GM21786 (cell line): Measurements from ENCODE around the gene PPIF.

ENCODE experiments used
- ATAC-seq: cut with Tn5 transposase; IDR thresholded peaks from one replicate; pipeline ENCODE4 v1.9.1; 2021; ENCODE audit not compliant: unreplicated experiment

Gene PPIF

GRCh38 chr10:79347226-79347893, at the start of gene PPIF:
PPIF (plus strand) TSS chr10:79347469; CDS start chr10:79347549, 80 bp downstream.
- peak; percentile 75 for ATAC-seq

GRCh38 chr10:79298403-79299244, 48.6 kb upstream of the PPIF start:
- no peak for ATAC-seq

- no peak for ATAC-seq
Observed at GRCh38 chr10:79299397-79300241, 47.6 kb upstream of the PPIF start.

GRCh38 chr10:79300711-79301110, 46.6 kb upstream of the PPIF start:
- no peak for ATAC-seq

GRCh38 chr10:79301754-79302530, 45.3 kb upstream of the PPIF start:
- no peak for ATAC-seq

GRCh38 chr10:79303631-79304478, 43.4 kb upstream of the PPIF start:
- ATAC-seq = no peak

- ATAC-seq = no peak
Observed at GRCh38 chr10:79304479-79305087, 42.7 kb upstream of the PPIF start.

GRCh38 chr10:79305515-79305914, 41.8 kb upstream of the PPIF start:
- ATAC-seq = no peak

- ATAC-seq = no peak
Observed at GRCh38 chr10:79305988-79306387, 41.3 kb upstream of the PPIF start.

GRCh38 chr10:79306644-79307220, 40.5 kb upstream of the PPIF start:
- no peak for ATAC-seq

- no peak for ATAC-seq
Observed at GRCh38 chr10:79308016-79308415, 39.3 kb upstream of the PPIF start.

GRCh38 chr10:79308969-79309665, 38.2 kb upstream of the PPIF start:
- no peak for ATAC-seq

GRCh38 chr10:79310200-79310865, 36.9 kb upstream of the PPIF start:
- no peak for ATAC-seq

- no peak for ATAC-seq
Observed at GRCh38 chr10:79310911-79311573, 36.2 kb upstream of the PPIF start.

GRCh38 chr10:79311581-79312407, 35.5 kb upstream of the PPIF start:
- ATAC-seq = no peak

GRCh38 chr10:79312601-79313187, 34.6 kb upstream of the PPIF start:
- ATAC-seq = no peak
